Right ventricle myocardium superior (tissue), 1 donor: Measurements from ENCODE around the gene CRPPA. TPM values are rescaled to one million over a fixed set of nuclear protein-coding genes. Genes with fewer than 3 reads are reported as not detected.
"Not testable (repeated sequence)": the region's sequence is repeated elsewhere in the genome, so short reads cannot be mapped to it uniquely, and the experiment has no call there.

Experiments
- ATAC-seq: fragments of 200-7000 bp; cut with Tn5 transposase; one replicate; pipeline ENCODE4 v1.9.1; 2020; ENCODE audit warnings: mild to moderate bottlenecking; ENCODE audit not compliant: poor library complexity
- DNase-seq: peaks from one replicate; pipeline ENCODE4 v3.0.0-alpha.2; 2020
- intact Hi-C: fragments of 100-400 bp; cut with DNase I; formaldehyde crosslinking; loops from one replicate; pipeline ENCODE4 v1.11.2; 2022
- long read RNA-seq: library from polyadenylated mRNA; unstranded; transcript quantifications from one replicate; pipeline ENCODE4 v2.0.0, GENCODE V29; 2021
- total RNA-seq: library from RNA; stranded (reverse); fragmentation: NEBNext Ultra II Directional; extraction: Animal tissue kit (Norgen Biotek cat#: 25700); gene quantifications from one replicate; pipeline ENCODE4 v1.2.1, GENCODE V29; 2021
- donor health status: DM: no; HTN: yes; CAD: no; lungs with severe emphysema.

The CRPPA gene
- total RNA-seq: 8.7 TPM
- long read RNA-seq, partial matches to known transcripts: 0 of 2 reads
- long read RNA-seq, other reads (novel, unspliced or antisense): 2 of 2 reads

DNA sequence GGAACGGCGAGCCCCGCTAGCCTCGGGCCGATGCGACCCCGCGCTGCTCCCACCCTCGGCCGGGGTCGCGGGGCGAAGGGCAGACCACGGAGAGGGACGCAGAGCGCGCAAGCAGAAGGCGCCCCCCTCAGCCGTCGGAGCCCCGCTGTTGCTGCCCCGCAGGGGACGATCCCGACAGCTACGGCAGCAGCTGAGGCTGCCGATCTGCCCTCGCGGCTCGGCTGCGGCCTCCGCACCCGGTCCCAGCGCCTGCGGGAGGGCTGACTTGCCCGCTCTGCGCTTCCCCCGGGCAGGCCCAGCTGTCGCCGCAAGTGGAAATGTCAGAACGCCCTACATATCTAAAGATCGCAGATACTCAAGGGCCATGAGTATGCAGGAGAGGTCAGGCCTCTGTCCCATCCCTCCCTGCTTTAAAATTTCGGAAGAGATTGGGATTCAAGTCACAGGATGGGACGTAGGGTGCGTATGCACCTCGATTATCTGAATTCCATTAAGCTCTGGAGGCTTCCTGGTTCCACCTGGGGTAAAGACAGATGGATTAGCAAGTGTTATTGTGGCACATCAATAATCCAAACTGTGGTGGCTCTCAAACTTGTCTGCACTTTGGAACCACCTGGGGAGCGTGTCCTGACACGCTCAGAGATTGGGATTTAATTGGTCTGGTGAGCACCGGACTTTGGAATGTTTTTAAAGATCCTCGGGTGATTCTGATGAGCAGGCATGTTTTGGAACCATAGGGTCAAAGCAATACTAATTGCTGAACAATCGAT is at the start of gene CRPPA:
Gene CRPPA (minus strand): TSS at position 206 of the 770 bp plus-strand sequence. CDS start 216 bp downstream, outside the sequence.
- intact Hi-C loops: no loop called here
- ATAC-seq (peak; percentile 73), DNase-seq (peak; percentile 56)

GRCh38 chr7:16465469-16466361 is 44.4 kb upstream of the CRPPA start, which contains the start of gene SOSTDC1:
Gene SOSTDC1, minus strand, starts transcription at chr7:16465738. Its CDS starts 70 bp downstream, at chr7:16465668.
- ATAC-seq: peak; percentile 55
- intact Hi-C loops: no loop called here
- no peak for DNase-seq

DNA sequence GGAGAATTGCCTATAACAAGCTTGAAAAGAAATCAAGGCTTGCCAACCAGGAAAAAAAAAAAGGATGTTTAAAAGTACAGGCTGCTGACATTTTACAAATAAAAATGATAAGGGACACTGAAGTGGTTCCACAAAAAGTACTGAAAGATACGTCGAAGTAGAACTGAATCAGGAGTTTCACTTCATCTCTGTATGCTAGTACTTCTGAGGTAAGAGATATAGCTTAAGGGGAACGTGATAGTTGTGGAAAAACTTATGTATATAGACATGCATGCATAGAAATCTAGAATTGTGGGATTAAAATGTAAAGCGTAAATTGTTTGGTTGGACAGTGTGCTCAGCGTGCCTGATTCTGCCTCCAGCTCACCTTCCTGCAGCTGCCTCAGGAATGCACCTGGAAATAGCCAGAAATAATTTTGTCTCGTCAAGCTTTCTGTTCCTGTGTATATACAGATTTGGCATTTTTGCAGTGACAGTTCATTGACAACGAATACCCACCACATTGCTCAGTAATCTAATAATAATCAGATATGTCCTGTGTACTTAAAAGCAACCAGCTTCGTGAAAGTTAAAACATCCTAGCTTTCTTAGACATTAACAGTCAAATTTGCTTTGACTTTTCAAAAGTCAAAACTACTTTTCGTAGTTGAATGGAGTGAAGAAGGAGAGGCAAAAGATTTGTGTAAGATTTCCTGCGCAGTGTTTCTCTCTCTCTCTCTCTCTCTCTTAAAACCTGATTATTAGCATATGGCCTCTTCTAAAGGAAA is 42.8 kb upstream of the CRPPA start:
- ATAC-seq (no peak), DNase-seq (no peak)
- intact Hi-C loops: no loop called here

DNA sequence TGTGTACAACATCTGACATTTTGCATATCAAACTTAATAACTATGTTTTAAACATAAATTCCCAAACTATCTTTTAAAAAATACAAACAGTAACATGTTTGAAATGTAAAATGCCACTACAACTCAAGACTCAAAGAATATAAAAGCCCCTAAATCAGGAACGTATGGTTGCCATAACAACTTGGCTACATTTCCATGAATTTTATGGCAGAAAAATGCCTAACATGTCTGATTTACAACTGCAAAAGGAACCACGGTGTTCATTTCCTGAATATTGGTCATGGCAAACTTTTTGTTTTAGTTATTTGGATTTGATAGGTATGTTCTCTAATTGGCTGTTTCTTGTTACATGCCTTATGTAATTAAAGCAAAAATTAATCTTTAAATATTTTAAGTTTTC is 42.2 kb upstream of the CRPPA start:
- no peak for DNase-seq
- intact Hi-C loops: no loop called here
- ATAC-seq: no peak

DNA sequence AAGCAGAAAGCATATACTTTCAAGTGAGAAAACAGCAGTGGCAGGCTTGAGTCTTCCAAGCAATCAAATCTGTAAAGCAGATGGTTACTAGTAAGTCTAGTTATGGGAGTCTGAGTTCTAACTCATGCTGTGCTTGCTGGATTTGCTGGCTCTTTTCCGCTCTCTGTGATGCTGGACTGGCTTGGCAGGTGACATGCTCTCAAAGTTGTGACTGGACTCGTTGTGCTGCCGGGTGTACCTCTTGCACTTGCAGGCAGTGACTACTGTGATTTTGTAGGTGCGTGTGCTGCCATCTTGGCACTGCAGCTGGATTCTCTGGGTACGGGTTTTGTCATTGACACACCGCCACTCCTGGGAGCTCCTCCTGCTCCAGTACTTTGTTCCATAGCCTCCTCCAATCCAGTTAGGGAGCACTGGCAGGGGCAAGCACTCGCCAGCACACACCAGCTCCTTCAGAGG is 41.1 kb upstream of the CRPPA start:
- intact Hi-C loops: no loop called here
- ATAC-seq: peak; percentile 29
- no peak for DNase-seq

DNA sequence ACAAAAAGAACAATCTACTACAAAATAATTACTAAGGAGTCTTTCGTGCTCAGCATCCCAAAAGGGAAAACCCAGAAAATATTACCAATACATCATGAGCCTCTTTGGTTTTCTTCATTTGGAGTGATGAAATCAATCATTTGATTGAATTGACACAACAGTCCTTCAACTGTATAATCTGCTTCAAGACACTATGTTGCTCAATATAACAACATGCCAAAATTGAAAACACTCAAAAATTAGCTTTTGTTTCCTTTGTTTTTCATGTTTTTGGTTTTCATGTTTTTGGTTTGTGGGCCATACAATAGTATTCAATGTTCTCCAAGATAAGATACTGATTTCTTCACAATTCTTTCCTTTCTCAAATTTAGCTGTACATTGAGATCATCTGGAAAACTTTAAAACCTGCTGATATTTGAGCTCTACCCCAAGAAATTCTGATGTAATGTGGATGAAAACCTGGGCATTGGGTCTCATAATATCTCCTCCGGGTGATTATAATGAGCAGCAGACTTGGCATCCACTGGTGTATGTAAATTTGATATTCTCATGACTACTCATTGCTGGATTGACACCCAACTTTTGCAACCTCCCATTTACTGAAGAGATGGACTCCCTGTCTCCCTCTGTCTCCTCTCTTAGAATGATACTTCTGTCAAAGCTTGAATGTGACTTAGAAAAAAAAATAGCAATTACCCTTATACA is 39.6 kb upstream of the CRPPA start:
- intact Hi-C loops: no loop called here
- DNase-seq (no peak), ATAC-seq (no peak)

- intact Hi-C loops, ATAC-seq, DNase-seq: not testable (repeated sequence)
Measured at GRCh38 chr7:16456303-16456702, 35.0 kb upstream of the CRPPA start.

DNA sequence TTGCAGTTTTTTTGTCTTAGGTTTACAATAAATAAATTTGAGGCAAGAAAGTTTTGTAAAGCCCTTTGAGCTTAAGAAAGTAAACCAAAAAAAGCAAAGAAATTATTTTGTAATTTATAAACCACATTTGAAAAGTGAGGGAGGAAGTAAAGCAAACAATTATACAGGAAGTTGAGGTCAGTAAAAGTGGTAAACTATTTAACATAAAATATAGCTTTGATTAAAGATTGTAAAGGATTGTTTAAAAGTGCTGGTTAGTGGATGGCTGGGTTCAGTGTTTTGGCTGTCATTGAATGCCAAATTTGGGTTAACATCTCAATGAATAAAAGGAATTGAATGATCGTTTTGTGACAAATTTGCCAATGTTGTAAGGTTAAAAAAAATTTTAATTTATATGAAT is 34.3 kb upstream of the CRPPA start:
- intact Hi-C loops: no loop called here
- DNase-seq (no peak), ATAC-seq (no peak)

DNA sequence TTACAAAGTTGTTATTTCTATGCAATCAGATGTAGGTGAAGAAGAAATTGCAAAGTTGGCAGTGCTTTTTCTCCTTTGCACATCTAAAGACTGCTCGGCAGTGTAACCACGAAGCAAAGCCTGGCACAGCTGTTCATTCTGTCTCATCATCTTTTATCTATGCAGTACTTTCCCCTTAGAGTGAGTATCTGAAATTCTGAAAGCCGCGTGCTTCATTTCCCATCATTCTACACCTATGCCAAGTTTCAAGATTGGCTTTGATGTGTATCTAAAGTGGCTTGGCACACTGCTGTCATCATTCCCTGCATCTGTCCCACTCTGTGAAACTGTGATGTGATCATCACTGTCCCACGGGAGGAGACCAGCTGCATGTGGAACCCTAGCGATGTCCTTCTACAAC is 29.0 kb upstream of the CRPPA start:
- no peak for ATAC-seq
- intact Hi-C loops: no loop called here
- DNase-seq: no peak

DNA sequence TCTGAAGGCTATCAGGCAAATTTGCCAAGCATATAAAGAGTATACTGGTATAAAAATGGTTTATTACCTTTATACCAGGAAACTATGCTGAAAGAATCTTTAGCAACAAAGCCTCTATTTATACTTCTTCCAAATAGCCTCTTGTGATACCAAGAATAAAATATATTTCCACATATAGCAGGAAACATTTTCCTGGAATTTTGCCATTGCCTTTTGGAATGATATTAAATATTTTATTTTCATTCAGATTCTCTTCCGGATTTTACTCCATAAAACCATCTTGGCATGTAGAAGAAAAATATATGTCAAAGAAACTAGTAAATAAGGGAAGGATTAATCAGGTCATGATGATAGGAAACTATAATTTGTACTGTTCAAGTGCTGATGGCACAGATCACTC is 26.5 kb upstream of the CRPPA start:
- ATAC-seq (no peak), DNase-seq (no peak)
- intact Hi-C loops: no loop called here

DNA sequence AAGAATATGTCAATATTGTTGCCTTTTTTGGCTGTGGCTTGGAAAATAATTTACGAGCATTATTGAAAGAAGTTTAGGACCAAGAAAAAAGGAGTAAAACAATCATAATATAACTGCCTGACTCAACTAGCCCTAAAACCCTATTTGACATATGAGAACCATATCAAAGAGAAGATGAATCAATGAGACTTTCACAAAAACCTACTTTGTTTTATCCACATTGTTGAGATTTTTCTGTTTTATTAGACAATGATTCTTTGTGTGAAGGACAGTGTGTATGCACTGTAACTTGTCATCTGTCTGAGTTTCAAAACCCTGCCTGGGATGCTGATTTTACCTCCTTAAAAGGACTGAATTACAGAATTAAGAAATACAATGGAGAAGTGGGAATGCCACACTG is 25.2 kb upstream of the CRPPA start:
- DNase-seq (no peak), ATAC-seq (no peak)
- intact Hi-C loops: no loop called here

GRCh38 chr7:16443871-16444270 is 22.5 kb upstream of the CRPPA start:
- ATAC-seq, intact Hi-C loops, DNase-seq: not testable (repeated sequence)

DNA sequence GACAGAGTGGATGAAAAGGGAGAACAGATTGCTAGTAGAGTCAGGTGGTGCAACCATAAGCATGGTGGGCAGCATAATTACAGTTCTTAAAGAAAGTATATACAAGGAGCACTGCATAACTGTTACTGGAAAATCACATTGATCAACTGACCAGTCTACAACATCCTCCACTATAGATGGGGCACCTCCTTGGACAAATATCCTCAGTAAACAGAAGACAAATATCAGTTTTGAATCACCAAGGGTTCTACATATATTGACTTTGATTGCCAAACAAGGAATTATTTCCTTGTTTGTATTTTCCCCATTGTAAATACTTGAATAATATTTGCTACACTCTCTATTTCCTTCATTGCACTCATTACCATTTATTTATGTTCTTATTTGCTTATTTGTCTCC is 17.6 kb upstream of the CRPPA start:
- intact Hi-C loops: no loop called here
- ATAC-seq: no peak
- no peak for DNase-seq

GRCh38 chr7:16436306-16436705 is 15.0 kb upstream of the CRPPA start:
- intact Hi-C loops: no loop called here
- ATAC-seq (no peak), DNase-seq (no peak)

DNA sequence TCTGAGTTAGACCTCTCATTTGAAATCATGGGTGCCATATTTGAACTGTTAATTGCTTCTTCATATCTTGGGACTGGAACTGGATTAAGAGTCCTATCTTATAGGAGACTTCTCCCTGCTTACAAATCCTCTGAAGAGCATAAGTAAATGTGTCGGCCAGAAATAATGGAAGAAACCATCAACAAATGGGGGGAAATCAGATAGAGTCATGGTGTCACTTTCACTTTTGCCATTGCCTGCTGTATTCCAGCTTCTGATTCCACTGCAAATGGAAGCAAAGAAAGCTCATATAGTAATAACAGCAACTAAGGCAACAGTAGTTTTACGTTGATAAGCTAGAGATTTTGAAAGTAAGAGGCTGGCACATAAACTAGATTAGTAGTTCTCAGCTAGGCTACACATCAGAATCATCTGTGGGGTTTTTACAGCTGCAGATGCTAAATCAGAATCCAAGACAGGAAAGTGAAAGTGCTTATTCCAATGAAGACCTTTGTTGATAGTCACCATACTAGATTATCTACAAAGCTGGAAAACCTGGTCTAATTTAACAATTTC is 12.3 kb upstream of the CRPPA start:
- intact Hi-C loops: loop anchor here (5.0 kb wide), 1 partner anchor 129 kb away; no protein-coding TSS in a partner anchor
- no peak for DNase-seq

DNA sequence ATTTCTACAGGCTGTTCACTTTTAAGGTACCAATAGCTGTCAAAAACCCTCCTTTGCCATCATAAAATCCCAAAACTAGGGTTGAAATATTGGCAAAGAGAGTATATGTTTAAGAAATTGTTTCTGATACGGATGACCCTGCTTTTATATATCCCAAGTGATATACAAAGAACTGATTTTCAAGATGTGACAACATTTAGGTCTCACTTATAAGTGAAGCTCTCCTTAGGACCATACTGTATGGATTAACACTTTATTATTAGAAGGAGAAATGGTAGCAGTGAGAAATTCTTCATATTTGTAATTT is 11.0 kb upstream of the CRPPA start:
- no peak for ATAC-seq
- intact Hi-C loops: loop anchor here (5.0 kb wide), 1 partner anchor 130 kb away; no protein-coding TSS in a partner anchor
- no peak for DNase-seq

More for the DNA sequence above, 12.3 kb upstream of the CRPPA start:
- ATAC-seq: no peak

DNA sequence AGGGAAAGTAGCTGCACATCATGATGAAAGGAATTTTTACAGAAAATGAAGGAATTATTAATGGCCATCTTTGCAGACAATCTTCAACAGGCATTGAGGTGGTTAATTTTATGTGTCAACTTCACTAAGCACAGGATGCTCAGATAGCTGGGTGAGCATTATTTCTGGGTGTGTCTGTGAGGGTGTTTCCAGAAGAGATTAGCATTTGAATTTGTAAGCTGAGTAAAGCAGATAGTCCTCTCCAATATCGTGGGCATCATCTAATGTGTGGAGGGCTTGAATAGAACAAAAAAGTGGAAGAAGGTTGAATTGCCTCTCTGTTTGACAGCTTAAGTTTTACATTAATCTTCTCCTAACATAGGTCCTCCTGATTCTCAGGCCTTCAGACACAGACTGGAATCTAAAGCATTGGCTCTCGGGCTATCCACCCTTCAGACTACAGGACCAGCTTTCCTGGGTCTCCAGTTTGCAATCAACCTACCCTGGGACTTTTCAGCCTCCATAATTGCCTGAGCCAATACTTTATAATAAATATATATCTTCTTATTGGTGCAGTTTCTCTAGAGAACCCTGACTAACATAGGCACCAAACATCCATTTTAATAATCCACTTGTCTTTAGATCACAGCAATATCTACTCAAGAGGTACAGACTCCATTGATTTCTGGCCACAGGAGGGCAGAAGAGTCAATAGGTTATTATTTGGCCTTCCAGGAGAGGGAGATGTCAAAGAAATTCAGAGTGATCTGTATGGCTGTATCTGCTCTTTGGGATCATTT is 10.5 kb upstream of the CRPPA start:
- DNase-seq (no peak), ATAC-seq (peak; percentile 87)
- intact Hi-C loops: loop anchor here (5.0 kb wide), 1 partner anchor 130 kb away; no protein-coding TSS in a partner anchor
